Tibial nerve (tissue), 4 donors: ENCODE data around the gene MAGI2. TPM values are rescaled to one million over a fixed set of nuclear protein-coding genes. Genes with fewer than 3 reads are reported as not detected.

Experiments used
- DNase-seq, 2 donors: peaks; one replicate each; pipeline ENCODE4 v3.0.0-alpha.2; 2019; ENCODE audit warnings: low spot score in 2 of 2
- H3K27ac ChIP-seq, 4 donors: fragments of 200-600 bp; sonication (generic) in 3 of 4; one replicate each; pipeline ENCODE4 v1.5.1; 2017 to 2019; ENCODE audit warnings: mild to moderate bottlenecking in 1 of 4
- H3K27me3 ChIP-seq, 2 donors: fragments of 200-600 bp; sonication (generic) in 1 of 2; one replicate each; pipeline versions ENCODE4 v1.5.1 to v1.6.0; 2017 to 2019
- H3K36me3 ChIP-seq, 3 donors: fragments of 200-600 bp; sonication (generic); one replicate each; pipeline ENCODE4 v1.5.1; 2018 to 2019
- H3K4me1 ChIP-seq, 4 donors: fragments of 200-600 bp; sonication (generic) in 3 of 4; one replicate each; pipeline ENCODE4 v1.5.1; 2017 to 2019
- H3K4me3 ChIP-seq, 4 donors: fragments of 200-600 bp; sonication (generic) in 3 of 4; one replicate each; pipeline ENCODE4 v1.5.1; 2017 to 2019; ENCODE audit warnings: mild to moderate bottlenecking in 1 of 4, moderate library complexity in 1 of 4
- H3K9me3 ChIP-seq, 4 donors: fragments of 200-600 bp; sonication (generic) in 3 of 4; one replicate each; pipeline ENCODE4 v1.5.1; 2017 to 2019
- EP300 ChIP-seq, 2 donors: sonication (generic); formaldehyde crosslinking; IDR thresholded peaks; one replicate each; pipeline ENCODE4 v1.6.1; 2017; ENCODE audit warnings: antibody characterized with exemption in 2 of 2, mild to moderate bottlenecking in 1 of 2
- POLR2A ChIP-seq, 2 donors: fragments of 450-650 bp; IDR thresholded peaks; one replicate each; pipeline ENCODE4 v1.6.1; 2017; ENCODE audit warnings: antibody characterized with exemption in 2 of 2, mild to moderate bottlenecking in 2 of 2, moderate library complexity in 2 of 2
- WGBS, 2 donors: methylation state at CpG; one replicate each; pipeline ENCODE4 v1.1.5; 2018; 5-methylcytosine and 5-hydroxymethylcytosine counted together
- total RNA-seq, 4 donors: library from RNA; depleted of rRNA; stranded (reverse); fragments of >200 nt; gene quantifications; one replicate each; pipeline ENCODE4 v1.1.0, GENCODE V29; 2016
- TF ChIP-seq, protein P1 (sequence below), 5 experiments: fragments of 200-600 bp in 3 of 5; fragments of 450-650 bp in 2 of 5; sonication (generic) in 3 of 5; IDR thresholded peaks; one replicate each; pipeline ENCODE4 v1.5.1; 2016 to 2019; ENCODE audit warnings: antibody characterized with exemption in 5 of 5, mild to moderate bottlenecking in 3 of 5, moderate library complexity in 2 of 5

MAGI2 gene
- total RNA-seq, 4 donors from 2014 or later: 33.6 to 58.2 (median 55.6) TPM

DNA sequence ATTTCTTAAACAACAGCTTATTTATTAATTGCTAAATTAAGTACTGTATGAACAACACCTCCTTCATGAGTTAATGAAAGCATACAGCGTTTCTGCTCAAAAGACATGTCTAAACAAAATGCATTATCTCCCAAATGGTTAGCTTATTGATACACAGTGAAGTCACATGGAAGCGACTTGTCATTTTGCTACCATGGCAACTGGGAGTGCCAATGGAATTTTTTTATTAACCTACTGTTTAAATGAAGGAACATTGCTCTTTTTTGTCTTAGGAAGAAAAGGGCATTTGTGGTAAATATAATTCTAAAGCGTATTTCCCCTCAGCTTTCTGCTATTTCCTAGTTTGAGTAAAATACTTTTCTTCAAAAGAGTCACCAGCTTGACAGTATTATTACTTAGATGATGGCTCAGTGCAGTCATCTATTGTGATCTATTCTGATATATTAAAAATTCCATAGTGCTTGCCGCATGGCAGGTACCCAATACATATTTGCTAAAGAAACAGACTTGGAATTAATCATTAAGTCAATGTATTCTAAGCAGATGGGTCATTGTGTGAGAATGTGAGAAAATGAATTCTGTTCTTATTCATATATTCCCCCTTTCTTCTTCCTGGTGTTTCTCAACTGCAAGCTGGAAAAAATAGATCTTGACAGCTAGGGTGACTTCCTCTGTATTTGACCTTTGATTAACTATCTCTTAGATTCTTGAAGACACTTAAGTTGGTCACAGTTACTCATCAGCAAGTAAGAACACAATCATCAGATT is 818.3 kb downstream of the MAGI2 start:
- Histone ChIP-seq H3K9me3 (no peaks in the 10 kb centered on the region), H3K4me3 (no peak overlapping the region), H3K36me3 (no peaks in the 10 kb centered on the region), H3K27me3 (no peaks in the 10 kb centered on the region), H3K4me1 (no peaks in the 10 kb centered on the region), H3K27ac (no peak overlapping the region)
- no peak for DNase-seq
- no peak for TF ChIP-seq EP300 (IDR thresholded peaks at IDR 0.05)
- TF ChIP-seq, protein P1, sequence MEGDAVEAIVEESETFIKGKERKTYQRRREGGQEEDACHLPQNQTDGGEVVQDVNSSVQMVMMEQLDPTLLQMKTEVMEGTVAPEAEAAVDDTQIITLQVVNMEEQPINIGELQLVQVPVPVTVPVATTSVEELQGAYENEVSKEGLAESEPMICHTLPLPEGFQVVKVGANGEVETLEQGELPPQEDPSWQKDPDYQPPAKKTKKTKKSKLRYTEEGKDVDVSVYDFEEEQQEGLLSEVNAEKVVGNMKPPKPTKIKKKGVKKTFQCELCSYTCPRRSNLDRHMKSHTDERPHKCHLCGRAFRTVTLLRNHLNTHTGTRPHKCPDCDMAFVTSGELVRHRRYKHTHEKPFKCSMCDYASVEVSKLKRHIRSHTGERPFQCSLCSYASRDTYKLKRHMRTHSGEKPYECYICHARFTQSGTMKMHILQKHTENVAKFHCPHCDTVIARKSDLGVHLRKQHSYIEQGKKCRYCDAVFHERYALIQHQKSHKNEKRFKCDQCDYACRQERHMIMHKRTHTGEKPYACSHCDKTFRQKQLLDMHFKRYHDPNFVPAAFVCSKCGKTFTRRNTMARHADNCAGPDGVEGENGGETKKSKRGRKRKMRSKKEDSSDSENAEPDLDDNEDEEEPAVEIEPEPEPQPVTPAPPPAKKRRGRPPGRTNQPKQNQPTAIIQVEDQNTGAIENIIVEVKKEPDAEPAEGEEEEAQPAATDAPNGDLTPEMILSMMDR (IDR thresholded peaks at IDR 0.05): no peak
- no peak for TF ChIP-seq POLR2A (IDR thresholded peaks at IDR 0.05)
- 74 to 83% methylated on average over 4 of the region's 4 CpGs for WGBS, 2 donors

DNA sequence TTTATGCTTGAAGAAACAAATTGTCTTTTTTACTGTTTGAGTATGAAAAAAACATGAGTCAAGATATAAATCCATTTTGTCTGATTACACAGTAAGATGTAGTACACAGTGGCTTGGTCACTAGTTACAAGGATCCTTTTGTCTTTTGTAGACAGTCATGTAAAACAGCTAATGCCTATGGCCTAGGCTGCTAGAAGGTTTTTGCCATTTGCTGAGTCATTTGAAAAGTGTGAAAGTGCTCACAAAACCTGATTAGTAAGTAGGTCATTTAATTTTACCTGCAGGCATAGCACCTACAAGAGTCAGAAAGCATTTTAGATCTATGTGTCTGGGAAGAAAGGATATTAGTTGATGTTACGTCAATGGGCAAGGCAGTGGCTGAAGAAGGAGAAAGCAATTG is 819.4 kb downstream of the MAGI2 start:
- H3K27ac ChIP-seq: no peak overlapping the region
- no peak for DNase-seq
- TF ChIP-seq, protein P1 (IDR thresholded peaks at IDR 0.05): no peak
- TF ChIP-seq POLR2A (IDR thresholded peaks at IDR 0.05) (no peak), EP300 (IDR thresholded peaks at IDR 0.05) (no peak)
- no peaks in the 10 kb centered on the region for H3K27me3 ChIP-seq
- WGBS, 2 donors: 97 to 100% methylated on average over 1 of the region's 1 CpG
- no peak overlapping the region for H3K4me3 ChIP-seq
- H3K9me3 ChIP-seq: no peaks in the 10 kb centered on the region
- H3K36me3 ChIP-seq: no peaks in the 10 kb centered on the region
- no peaks in the 10 kb centered on the region for H3K4me1 ChIP-seq

DNA sequence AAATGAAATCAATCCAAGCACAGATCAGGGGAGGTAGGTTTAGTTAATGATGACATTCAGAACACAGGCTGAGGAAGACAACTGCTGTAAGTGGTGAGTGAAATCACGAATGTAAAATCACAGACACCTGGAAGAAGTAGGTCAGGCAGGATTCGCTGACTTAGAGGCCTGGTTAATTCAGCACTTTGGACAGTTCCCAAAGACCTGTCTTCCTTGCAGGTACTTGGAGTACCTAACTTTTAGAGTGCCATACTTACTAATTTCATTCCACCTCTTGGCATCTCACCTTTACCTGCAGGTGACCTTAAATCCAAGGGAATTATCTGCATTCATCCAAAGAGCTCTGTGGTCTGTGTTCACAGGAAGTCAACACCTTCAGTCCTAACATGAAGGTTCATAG is 832.5 kb downstream of the MAGI2 start:
- Histone ChIP-seq H3K27me3 (no peaks in the 10 kb centered on the region), H3K9me3 (no peaks in the 10 kb centered on the region), H3K27ac (no peak overlapping the region), H3K4me3 (no peak overlapping the region), H3K36me3 (peaks cover 0 to 10% (median 0%) of the 10 kb centered on the region in 3 donors), H3K4me1 (no peaks in the 10 kb centered on the region)
- WGBS, 2 donors: 64 to 70% methylated on average over 2 of the region's 2 CpGs
- DNase-seq: no peak
- no peak for TF ChIP-seq EP300 (IDR thresholded peaks at IDR 0.05)
- TF ChIP-seq, protein P1 (IDR thresholded peaks at IDR 0.05): no peak
- no peak for TF ChIP-seq POLR2A (IDR thresholded peaks at IDR 0.05)

DNA sequence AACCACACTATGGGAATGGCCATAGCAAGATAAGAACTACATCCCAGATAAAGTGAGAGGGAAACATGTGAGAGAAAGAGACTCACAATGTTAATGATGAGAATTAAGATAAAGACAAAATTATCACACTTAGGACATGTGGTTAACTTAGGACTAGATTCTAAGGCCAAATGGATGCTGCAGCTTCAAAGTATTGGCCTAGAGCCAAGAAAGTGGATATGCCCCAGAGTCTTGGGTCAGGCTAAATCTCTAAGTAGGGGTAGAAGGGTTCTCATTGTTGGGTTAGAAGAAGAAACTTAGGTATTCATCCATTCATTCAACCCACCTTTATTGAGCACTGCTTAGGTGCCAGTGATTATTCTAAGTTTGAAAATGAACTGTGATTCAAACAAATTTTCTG is 836.9 kb downstream of the MAGI2 start:
- TF ChIP-seq, protein P1 (IDR thresholded peaks at IDR 0.05): no peak
- TF ChIP-seq POLR2A (IDR thresholded peaks at IDR 0.05): no peak
- TF ChIP-seq EP300 (IDR thresholded peaks at IDR 0.05): no peak
- no peak for DNase-seq
- H3K27ac ChIP-seq: no peak overlapping the region
- H3K9me3 ChIP-seq: no peaks in the 10 kb centered on the region
- H3K36me3 ChIP-seq: no peaks in the 10 kb centered on the region
- no peak overlapping the region for H3K4me3 ChIP-seq
- H3K4me1 ChIP-seq: no peaks in the 10 kb centered on the region
- no peaks in the 10 kb centered on the region for H3K27me3 ChIP-seq

DNA sequence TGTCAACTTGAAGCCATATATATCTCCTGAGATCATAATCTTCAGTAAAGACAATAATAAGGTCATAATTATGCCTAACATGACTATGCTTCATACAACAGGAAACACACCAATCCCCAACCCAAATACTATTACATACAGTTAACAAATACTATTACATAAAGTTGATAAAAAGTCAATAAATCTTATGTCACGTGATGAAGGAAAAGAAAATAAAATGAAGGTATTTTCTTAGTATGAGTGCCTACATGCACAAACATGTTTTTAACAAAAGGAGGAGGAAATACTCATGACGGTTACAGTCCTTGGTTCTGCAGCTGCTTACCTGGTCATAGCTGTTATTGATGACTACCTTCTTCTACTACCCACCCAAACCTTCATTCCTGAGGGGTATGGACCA is 844.2 kb downstream of the MAGI2 start:
- TF ChIP-seq, protein P1 (IDR thresholded peaks at IDR 0.05): no peak
- TF ChIP-seq EP300 (IDR thresholded peaks at IDR 0.05) (no peak), POLR2A (IDR thresholded peaks at IDR 0.05) (no peak)
- Histone ChIP-seq H3K36me3 (no peaks in the 10 kb centered on the region), H3K4me3 (no peak overlapping the region), H3K4me1 (no peaks in the 10 kb centered on the region), H3K27me3 (no peaks in the 10 kb centered on the region), H3K27ac (no peak overlapping the region), H3K9me3 (no peaks in the 10 kb centered on the region)
- no peak for DNase-seq
- WGBS, 2 donors: 79 to 85% methylated on average over 2 of the region's 2 CpGs
